ENCODE measurements around the gene TCERG1L. TPM values are rescaled to one million over a fixed set of nuclear protein-coding genes. Genes with fewer than 3 reads are reported as not detected.

TCERG1L gene
- total and polyA plus RNA-seq, 2 experiments from 2014 or later = not detected

- Histone ChIP-seq H3K27me3 (replicated peaks; ENCODE audit: insufficient read depth) (no peaks in the 10 kb centered on the region), H3K9me3 (ENCODE audit: low read depth) (no peaks in the 10 kb centered on the region), H3K79me2 (ENCODE audit: insufficient read depth) (no peaks in the 10 kb centered on the region), H3K9me2 (ENCODE audit: insufficient read depth) (no peaks in the 10 kb centered on the region), H3K27ac (no peak overlapping the region), H4K20me1 (ENCODE audit: insufficient read depth) (no peaks in the 10 kb centered on the region), H3K9ac (no peak overlapping the region), H2AFZ (no peak overlapping the region), H3K4me3 (no peak overlapping the region), H3F3A (ENCODE audit: insufficient read depth) (no peaks in the 10 kb centered on the region), H3K36me3 (ENCODE audit: low read depth) (no peaks in the 10 kb centered on the region), H3K4me1 (ENCODE audit: insufficient read depth) (no peaks in the 10 kb centered on the region), H3K4me2 (ENCODE audit: unreplicated experiment) (no peak overlapping the region)
- in situ Hi-C loops (cut with MboI) = no loop called here
- WGBS, 2 experiments (ENCODE audit: low coverage in 1 of 2, low lambda C conversion rate in 2 of 2, missing lambda C conversion rate in 2 of 2) = 58% methylated on average over 23 of the region's 23 CpGs
- no peak for DNase-seq
- TF ChIP-seq EZH2phosphoT487 (IDR thresholded peaks at IDR 0.05; ENCODE audit: insufficient read depth, low read depth) (no peak), EZH2 (IDR thresholded peaks at IDR 0.05; ENCODE audit: insufficient read depth, poor library complexity, severe bottlenecking) (no peak)
These were observed 89.8 kb downstream of the TCERG1L start for GRCh38 chr10:131221632-131222277.

GRCh38 chr10:131220601-131221171 is 90.8 kb downstream of the TCERG1L start:
- H3K9me3 ChIP-seq (ENCODE audit: low read depth) = no peaks in the 10 kb centered on the region
- H3F3A ChIP-seq (ENCODE audit: insufficient read depth) = no peaks in the 10 kb centered on the region
- H2AFZ ChIP-seq = no peak overlapping the region
- no peaks in the 10 kb centered on the region for H3K27me3 ChIP-seq (replicated peaks; ENCODE audit: insufficient read depth)
- no peaks in the 10 kb centered on the region for H3K36me3 ChIP-seq (ENCODE audit: low read depth)
- H4K20me1 ChIP-seq (ENCODE audit: insufficient read depth) = no peaks in the 10 kb centered on the region
- no peaks in the 10 kb centered on the region for H3K4me1 ChIP-seq (ENCODE audit: insufficient read depth)
- DNase-seq = no peak
- no peaks in the 10 kb centered on the region for H3K9me2 ChIP-seq (ENCODE audit: insufficient read depth)
- no peak overlapping the region for H3K4me2 ChIP-seq (ENCODE audit: unreplicated experiment)
- no peaks in the 10 kb centered on the region for H3K79me2 ChIP-seq (ENCODE audit: insufficient read depth)
- TF ChIP-seq EZH2phosphoT487 (IDR thresholded peaks at IDR 0.05; ENCODE audit: insufficient read depth, low read depth) (no peak), EZH2 (IDR thresholded peaks at IDR 0.05; ENCODE audit: insufficient read depth, poor library complexity, severe bottlenecking) (no peak)
- in situ Hi-C loops (cut with MboI) = no loop called here
- no peak overlapping the region for H3K4me3 ChIP-seq
- no peak overlapping the region for H3K9ac ChIP-seq
- no peak overlapping the region for H3K27ac ChIP-seq
- 40% methylated on average over 9 of the region's 11 CpGs for WGBS, 2 experiments (ENCODE audit: low coverage in 1 of 2, low lambda C conversion rate in 2 of 2, missing lambda C conversion rate in 2 of 2)

- no peaks in the 10 kb centered on the region for H3K36me3 ChIP-seq (ENCODE audit: low read depth)
- no peaks in the 10 kb centered on the region for H3K9me3 ChIP-seq (ENCODE audit: low read depth)
- no peak overlapping the region for H3K27ac ChIP-seq
- H3K9ac ChIP-seq = no peak overlapping the region
- no peaks in the 10 kb centered on the region for H3K4me1 ChIP-seq (ENCODE audit: insufficient read depth)
- H3K4me3 ChIP-seq = no peak overlapping the region
- no peaks in the 10 kb centered on the region for H4K20me1 ChIP-seq (ENCODE audit: insufficient read depth)
- no peaks in the 10 kb centered on the region for H3F3A ChIP-seq (ENCODE audit: insufficient read depth)
- H3K27me3 ChIP-seq (replicated peaks; ENCODE audit: insufficient read depth) = no peaks in the 10 kb centered on the region
- TF ChIP-seq EZH2phosphoT487 (IDR thresholded peaks at IDR 0.05; ENCODE audit: insufficient read depth, low read depth) (no peak), EZH2 (IDR thresholded peaks at IDR 0.05; ENCODE audit: insufficient read depth, poor library complexity, severe bottlenecking) (no peak)
- in situ Hi-C loops (cut with MboI) = no loop called here
- H3K79me2 ChIP-seq (ENCODE audit: insufficient read depth) = no peaks in the 10 kb centered on the region
- no peak overlapping the region for H2AFZ ChIP-seq
- H3K4me2 ChIP-seq (ENCODE audit: unreplicated experiment) = no peak overlapping the region
- H3K9me2 ChIP-seq (ENCODE audit: insufficient read depth) = no peaks in the 10 kb centered on the region
- 43% methylated on average over 15 of the region's 15 CpGs for WGBS, 2 experiments (ENCODE audit: low coverage in 1 of 2, low lambda C conversion rate in 2 of 2, missing lambda C conversion rate in 2 of 2)
- no peak for DNase-seq
These were observed 91.5 kb downstream of the TCERG1L start for GRCh38 chr10:131219955-131220489.

GRCh38 chr10:131219584-131219886 is 92.0 kb downstream of the TCERG1L start:
- H3K9me3 ChIP-seq (ENCODE audit: low read depth) = no peaks in the 10 kb centered on the region
- no peak overlapping the region for H3K9ac ChIP-seq
- no peaks in the 10 kb centered on the region for H3K4me1 ChIP-seq (ENCODE audit: insufficient read depth)
- no peak overlapping the region for H3K4me2 ChIP-seq (ENCODE audit: unreplicated experiment)
- no peak overlapping the region for H3K4me3 ChIP-seq
- WGBS, 2 experiments (ENCODE audit: low coverage in 1 of 2, low lambda C conversion rate in 2 of 2, missing lambda C conversion rate in 2 of 2) = 49 to 56% methylated on average over 10 of the region's 10 CpGs
- H3K9me2 ChIP-seq (ENCODE audit: insufficient read depth) = no peaks in the 10 kb centered on the region
- no peak overlapping the region for H2AFZ ChIP-seq
- no peak for DNase-seq
- no peak for TF ChIP-seq EZH2 (IDR thresholded peaks at IDR 0.05; ENCODE audit: insufficient read depth, poor library complexity, severe bottlenecking)
- TF ChIP-seq EZH2phosphoT487 (IDR thresholded peaks at IDR 0.05; ENCODE audit: insufficient read depth, low read depth) = no peak
- in situ Hi-C loops (cut with MboI) = no loop called here
- H3K27ac ChIP-seq = no peak overlapping the region
- no peaks in the 10 kb centered on the region for H4K20me1 ChIP-seq (ENCODE audit: insufficient read depth)
- no peaks in the 10 kb centered on the region for H3K79me2 ChIP-seq (ENCODE audit: insufficient read depth)
- H3K36me3 ChIP-seq (ENCODE audit: low read depth) = no peaks in the 10 kb centered on the region
- H3K27me3 ChIP-seq (replicated peaks; ENCODE audit: insufficient read depth) = no peaks in the 10 kb centered on the region
- H3F3A ChIP-seq (ENCODE audit: insufficient read depth) = no peaks in the 10 kb centered on the region
